Spleen (tissue), 7 donors: ENCODE data around the gene AFAP1.

Experiments
- CTCF ChIP-seq, 11 experiments: fragments of 200-600 bp in 7 of 11; fragments of 450-650 bp in 4 of 11; sonication (generic) in 4 of 11; IDR thresholded peaks in 8 of 11; conservative IDR thresholded peaks in 3 of 11; 1 replicate in 7 of 11; 2 replicates in 4 of 11; pipeline versions ENCODE4 v1.4.0 to v1.8.0; 2016 to 2021; ENCODE audit warnings: antibody characterized with exemption in 11 of 11, inconsistent platforms in 4 of 11, mild to moderate bottlenecking in 1 of 11
- POLR2A ChIP-seq, 3 donors: fragments of 450-650 bp; IDR thresholded peaks; one replicate each; pipeline ENCODE4 v1.5.1; 2017; ENCODE audit warnings: antibody characterized with exemption in 3 of 3, mild to moderate bottlenecking in 1 of 3
- donor health status: DM: no; HTN: no; CAD: no; lungs with moderate emphysema.
- donor health status: DM: no; HTN: no; CAD: no.
- donor health status: DM: no; HTN: no; CAD: no.

- TF ChIP-seq CTCF (IDR thresholded peaks at IDR 0.05 in 8 of 11, conservative IDR thresholded peaks at IDR 0.05 in 3 of 11) (no peak), POLR2A (IDR thresholded peaks at IDR 0.05) (no peak)
Measured at GRCh38 chr4:7716010-7716721, 223.5 kb downstream of the AFAP1 start.
